K562 (cell line): Measurements from ENCODE around the gene C10orf143. TPM values are rescaled to one million over a fixed set of nuclear protein-coding genes. Genes with fewer than 3 reads are reported as not detected.
A peak's percentile ranks its signal among the peaks of the same experiment; 100 is the strongest.

ENCODE experiments used
- ATAC-seq: fragments of 200-7000 bp; cut with Tn5 transposase; 3 replicates; pipeline ENCODE4 v1.9.1; 2020; ENCODE audit warnings: moderate library complexity
- BruUV-seq: library from RNA; stranded (reverse); fragments of 400-500 nt; replicated peaks from 2 replicates; lab custom pipeline; 2021; lab: Mats Ljungman, UMichigan
- CTCF ChIA-PET: fragments of 300-600 bp; formaldehyde crosslinking; extraction: SDS; loops from one replicate; lab custom pipeline; 2021; ENCODE audit warnings: low intra/inter-chr PET ratio; lab: Yijun Ruan, JAX
- POLR2A ChIA-PET: fragments of 300-600, 350-650 bp; sonication (Branson Sonifier 250); formaldehyde crosslinking; extraction: SDS; loops from one replicate; lab custom pipeline; 2021; ENCODE audit warnings: antibody characterized with exemption, inconsistent platforms; lab: Yijun Ruan, JAX
- DNase-seq, 4 experiments: peaks; one replicate each; pipeline versions ENCODE4 v3.0.0 to v3.0.0-alpha.2; 2011 to 2018; ENCODE audit warnings: low spot score in 3 of 4, mixed read lengths in 3 of 4; ENCODE audit errors: extremely low read depth in 1 of 4
- FAIRE-seq: peaks from 2 replicates; lab custom pipeline; 2011; peaks lifted over from hg19 to GRCh38; lab: Jason Lieb, UNC
- H2AFZ ChIP-seq: 2 replicates; pipeline ENCODE4 v1.6.0; 2011; ENCODE audit warnings: low read depth, low read length, control low read depth, inconsistent platforms
- H3K27ac ChIP-seq: fragments of 200-600 bp; 3 replicates; pipeline ENCODE4 v1.8.0; 2011; ENCODE audit warnings: low read depth, mild to moderate bottlenecking, control low read depth, inconsistent platforms, low read length, moderate library complexity, mixed read lengths; ENCODE audit errors: extremely low read depth
- H3K27me3 ChIP-seq, 2 experiments: fragments of 300-600 bp in 1 of 2; 2 replicates in 1 of 2; 3 replicates in 1 of 2; pipeline versions ENCODE4 v1.6.0 to v1.8.0; 2011; ENCODE audit warnings: inconsistent platforms in 2 of 2, low read length in 2 of 2, mild to moderate bottlenecking in 1 of 2, mixed read lengths in 1 of 2, moderate library complexity in 1 of 2; ENCODE audit not compliant: control insufficient read depth in 2 of 2, insufficient read depth in 2 of 2
- H3K36me3 ChIP-seq: fragments of 300-600 bp; 3 replicates; pipeline ENCODE4 v1.8.0; 2011; ENCODE audit warnings: mild to moderate bottlenecking, low read length, inconsistent platforms; ENCODE audit not compliant: control insufficient read depth, insufficient read depth
- H3K4me1 ChIP-seq, 2 experiments: fragments of 200-600 bp in 1 of 2; replicated peaks in 1 of 2; 2 replicates in 1 of 2; 3 replicates in 1 of 2; pipeline versions ENCODE4 v1.5.1 to v1.8.0; 2011; ENCODE audit warnings: inconsistent platforms in 2 of 2, low read length in 2 of 2, mild to moderate bottlenecking in 1 of 2, mixed read lengths in 1 of 2, moderate library complexity in 1 of 2; ENCODE audit not compliant: control insufficient read depth in 2 of 2, insufficient read depth in 2 of 2
- H3K4me2 ChIP-seq: 2 replicates; pipeline ENCODE4 v1.6.1; 2011; ENCODE audit warnings: low read length, control low read depth, inconsistent platforms, mixed read lengths; ENCODE audit not compliant: insufficient read depth
- H3K4me3 ChIP-seq: fragments of 200-600 bp; sonication (generic), shearing (Covaris generic); 2 replicates; pipeline ENCODE4 v1.5.1; 2016; ENCODE audit warnings: control low read depth, inconsistent platforms
- H3K79me2 ChIP-seq: fragments of 200-600 bp; 3 replicates; pipeline ENCODE4 v1.8.0; 2011; ENCODE audit warnings: low read length, inconsistent platforms; ENCODE audit not compliant: control insufficient read depth, insufficient read depth
- H3K9ac ChIP-seq, 2 experiments: 2 replicates each; pipeline versions ENCODE4 v1.6.0 to v1.6.1; 2011; ENCODE audit warnings: low read depth in 2 of 2, low read length in 2 of 2, control low read depth in 1 of 2, inconsistent platforms in 1 of 2, mild to moderate bottlenecking in 1 of 2, mixed read lengths in 1 of 2; ENCODE audit not compliant: insufficient read depth in 1 of 2
- H3K9me1 ChIP-seq: one replicate; pipeline ENCODE4 v1.6.0; 2011; ENCODE audit warnings: inconsistent platforms, mild to moderate bottlenecking, low read length, moderate library complexity; ENCODE audit not compliant: control insufficient read depth, insufficient read depth
- H3K9me3 ChIP-seq: replicated peaks from 2 replicates; pipeline ENCODE4 v1.5.1; 2011; ENCODE audit warnings: low read depth, low read length, inconsistent platforms; ENCODE audit not compliant: control insufficient read depth, insufficient read depth
- H4K20me1 ChIP-seq: replicated peaks from 2 replicates; pipeline ENCODE4 v1.6.1; 2011; ENCODE audit warnings: low read length, inconsistent platforms, mixed read lengths; ENCODE audit not compliant: control insufficient read depth, insufficient read depth
- BHLHE40 ChIP-seq: IDR thresholded peaks from 2 replicates; pipeline ENCODE4 v1.6.1; 2011; ENCODE audit warnings: low read length, improper control_type of control experiment
- CHD7 ChIP-seq: fragments of 200-600 bp; sonication (generic); IDR thresholded peaks from one replicate; pipeline ENCODE4 v1.6.1; 2012; ENCODE audit warnings: mild to moderate bottlenecking, low read depth, low read length, inconsistent platforms
- DNMT1 ChIP-seq: fragments of 450-650 bp; IDR thresholded peaks from 2 replicates; pipeline ENCODE4 v1.6.1; 2016; ENCODE audit warnings: antibody characterized with exemption, mild to moderate bottlenecking
- FOXJ3 ChIP-seq: sonication (generic); formaldehyde crosslinking; IDR thresholded peaks from 2 replicates; pipeline ENCODE4 v1.4.0; 2020; ENCODE audit warnings: mild to moderate bottlenecking, missing genetic modification reagents
- HDGF ChIP-seq: fragments of 450-650 bp; IDR thresholded peaks from 2 replicates; pipeline ENCODE4 v1.6.1; 2016
- MXI1 ChIP-seq: IDR thresholded peaks from 2 replicates; pipeline ENCODE4 v1.6.1; 2011; ENCODE audit warnings: low read depth, mild to moderate bottlenecking, improper control_type of control experiment, low read length
- MYC ChIP-seq, 2 experiments: fragments of 250-450 bp in 1 of 2; sonication (Bioruptor Pico) in 1 of 2; IDR thresholded peaks; 2 replicates each; pipeline versions ENCODE4 v1.5.1 to v1.6.1; 2012 to 2021; ENCODE audit warnings: low read depth in 2 of 2, borderline replicate concordance in 1 of 2, improper control_type of control experiment in 1 of 2, low read length in 1 of 2, mild to moderate bottlenecking in 1 of 2, moderate library complexity in 1 of 2
- PHF20 ChIP-seq: fragments of 450-650 bp; IDR thresholded peaks from 2 replicates; pipeline ENCODE4 v1.6.1; 2018; ENCODE audit not compliant: partially characterized antibody
- PURB ChIP-seq: sonication (generic); formaldehyde crosslinking; IDR thresholded peaks from 2 replicates; pipeline ENCODE4 v1.9.0; 2021; ENCODE audit warnings: low read depth, mild to moderate bottlenecking, missing genetic modification reagents
- SMARCE1 ChIP-seq: fragments of 450-650 bp; IDR thresholded peaks from 2 replicates; pipeline ENCODE4 v1.7.1; 2016; ENCODE audit warnings: mild to moderate bottlenecking
- TCFL5 ChIP-seq: fragments of 250-450 bp; sonication (Bioruptor Pico); conservative IDR thresholded peaks from 2 replicates; pipeline ENCODE4 v1.6.1; 2021; ENCODE audit warnings: mild to moderate bottlenecking, moderate library complexity, matching md5 sums
- ZNF699 ChIP-seq: fragments of 250-450 bp; sonication (Bioruptor Pico); IDR thresholded peaks from 2 replicates; pipeline ENCODE4 v1.8.0; 2021; ENCODE audit warnings: mild to moderate bottlenecking, moderate library complexity; ENCODE audit not compliant: insufficient replicate concordance
- WGBS: fragments of 100-300 bp; shearing (Covaris generic); methylation state at CpG from one replicate; pipeline ENCODE4 v1.1.6; 2016; ENCODE audit warnings: low coverage, mixed read lengths; ENCODE audit not compliant: insufficient coverage; ENCODE audit errors: missing lambda C conversion rate; 5-methylcytosine and 5-hydroxymethylcytosine counted together
- in situ Hi-C: fragments of 300-500 bp; cut with MboI; formaldehyde crosslinking; loops from 4 replicates; pipeline ENCODE4 v1.15.0; 2018; ENCODE audit warnings: inconsistent platforms, mixed read lengths
- intact Hi-C: fragments of 100-400 bp; cut with micrococcal nuclease; formaldehyde crosslinking; loops from 2 replicates; pipeline ENCODE4 v1.14.2; 2022
- polyA plus RNA-seq, 8 experiments: library from polyadenylated mRNA; depleted of rRNA in 4 of 8; stranded (reverse) in 5 of 8; unstranded in 3 of 8; fragments of >200 nt; fragmentation: Nextera tagmentation in 2 of 8; fragmentation: Illumina TruSeq in 1 of 8; extraction: Ambion mirVana in 2 of 8; extraction: Trizol in 1 of 8; gene quantifications; 2 replicates each; pipeline versions ENCODE4 v1.2.1 to v1.2.3, GENCODE V29; 2011 to 2014; ENCODE audit warnings: inconsistent platforms in 1 of 8, missing spikeins in 1 of 8
- total RNA-seq, 7 experiments: library from RNA; depleted of rRNA in 6 of 7; stranded (reverse); fragments of >200 nt in 6 of 7; fragmentation: Illumina TruSeq in 2 of 7; extraction: Trizol in 2 of 7; gene quantifications; 2 replicates each; pipeline versions ENCODE4 v1.2.1 to v1.2.3, GENCODE V29; 2011 to 2021; ENCODE audit warnings: low replicate concordance in 1 of 7

C10orf143 gene
- total and polyA plus RNA-seq, 9 of the 15 experiments (the other 6 are each of a cell fraction or from before 2014, with no cell fraction given), result 0.07 to 0.42 (median 0.25) TPM; not detected in 2

DNA sequence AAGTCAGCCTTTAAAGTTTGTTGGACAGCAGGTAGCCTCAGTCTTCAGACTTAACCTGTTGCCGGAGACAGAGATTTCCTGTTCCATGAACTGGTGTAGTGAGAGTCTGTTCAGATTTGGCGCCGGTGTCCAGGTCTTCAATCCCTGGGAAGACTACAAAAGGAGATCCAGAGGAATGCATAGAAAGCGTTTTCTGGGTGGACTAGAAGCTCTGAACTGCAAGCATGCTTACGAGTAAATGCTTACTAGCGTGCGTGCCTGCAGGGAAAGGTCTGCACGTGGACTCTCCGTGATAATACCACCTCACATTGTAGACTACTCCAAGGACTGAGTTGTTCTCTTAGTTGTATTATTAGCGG, 26.4 kb upstream of the C10orf143 start:
- Histone ChIP-seq H3K36me3 (peaks cover 30% of the 10 kb centered on the region; the same call in 1 of the 3 replicates), H3K27ac (peak overlapping the region; percentile 83), H3K9me1 (peaks cover 2% of the 10 kb centered on the region), H3K9ac (peak overlapping the region; percentile 82 to 94), H3K79me2 (peaks cover 59% of the 10 kb centered on the region), H3K4me1 (peaks cover 14 to 23% of the 10 kb centered on the region in 2 experiments), H3K9me3 (no peaks in the 10 kb centered on the region), H4K20me1 (peaks cover 18% of the 10 kb centered on the region), H2AFZ (no peak overlapping the region), H3K27me3 (no peaks in the 10 kb centered on the region), H3K4me3 (peak overlapping the region; percentile 82), H3K4me2 (peak overlapping the region; percentile 90)
- BruUV-seq, result no TSS peak
- ChIA-PET POLR2A (interaction anchor here (0.8 to 1.3 kb wide), 4 partner anchors 12 to 31 kb away, joined by 3 read pairs; partner anchors contain the start of gene C10orf143), CTCF (no interaction called here)
- under 1% methylated on average over 10 of the region's 10 CpGs for WGBS
- intact Hi-C loops, result loop anchor here (1.0 kb wide), 1 partner anchor 26 kb away; no protein-coding TSS in a partner anchor
- in situ Hi-C loops, result no loop called here
- no peak for FAIRE-seq
- DNase-seq, result peak in 2 of 4 experiments; percentile 16 to 23
- peak; percentile 8 for ATAC-seq
- no peak for TF ChIP-seq SMARCE1
- peak; percentile 51; the same call in 1 of the 2 replicates for TF ChIP-seq BHLHE40
- peak; percentile 42; the same call in 1 of the 2 replicates for TF ChIP-seq MYC (IDR thresholded peaks at IDR 0.05; ENCODE audit: low read depth, low read length)
- no peak for TF ChIP-seq MYC (CRISPR knock-in tag; IDR thresholded peaks at IDR 0.05; ENCODE audit: borderline replicate concordance, low read depth)
- TF ChIP-seq PURB (CRISPR knock-in tag), result no peak
- 0 out of 2 replicates have a peak, but pooled peaks have one; percentile 35 for TF ChIP-seq MXI1
- TF ChIP-seq ZNF699 (CRISPR knock-in tag), result no peak
- no peak for TF ChIP-seq TCFL5
- no peak for TF ChIP-seq FOXJ3 (CRISPR knock-in tag)
- TF ChIP-seq DNMT1, result no peak
- TF ChIP-seq PHF20, result no peak
- TF ChIP-seq CHD7, result no peak
- no peak for TF ChIP-seq HDGF
